ENCODE results near the gene CLDN7.

DNA sequence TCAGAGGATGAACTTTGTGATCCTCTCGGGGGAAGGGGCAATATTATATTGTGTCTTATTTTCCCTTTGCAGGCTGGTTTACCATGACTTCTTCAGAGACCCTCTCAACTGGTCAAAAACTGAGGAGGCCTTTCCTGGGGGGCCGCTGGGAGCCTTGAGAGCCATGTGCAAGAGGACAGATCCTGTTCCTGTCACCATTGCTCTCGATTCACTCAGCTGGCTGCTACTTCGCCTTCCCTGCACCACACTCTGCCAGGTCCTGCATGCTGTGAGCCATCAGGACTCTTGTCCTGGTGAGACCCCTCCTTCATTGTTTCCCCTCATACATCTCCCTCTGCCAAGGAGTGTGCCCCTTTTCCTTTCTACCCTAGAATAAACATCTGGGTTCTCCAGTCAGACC, 7.8 kb downstream of the CLDN7 start:
- TF ChIP-seq, protein P1, sequence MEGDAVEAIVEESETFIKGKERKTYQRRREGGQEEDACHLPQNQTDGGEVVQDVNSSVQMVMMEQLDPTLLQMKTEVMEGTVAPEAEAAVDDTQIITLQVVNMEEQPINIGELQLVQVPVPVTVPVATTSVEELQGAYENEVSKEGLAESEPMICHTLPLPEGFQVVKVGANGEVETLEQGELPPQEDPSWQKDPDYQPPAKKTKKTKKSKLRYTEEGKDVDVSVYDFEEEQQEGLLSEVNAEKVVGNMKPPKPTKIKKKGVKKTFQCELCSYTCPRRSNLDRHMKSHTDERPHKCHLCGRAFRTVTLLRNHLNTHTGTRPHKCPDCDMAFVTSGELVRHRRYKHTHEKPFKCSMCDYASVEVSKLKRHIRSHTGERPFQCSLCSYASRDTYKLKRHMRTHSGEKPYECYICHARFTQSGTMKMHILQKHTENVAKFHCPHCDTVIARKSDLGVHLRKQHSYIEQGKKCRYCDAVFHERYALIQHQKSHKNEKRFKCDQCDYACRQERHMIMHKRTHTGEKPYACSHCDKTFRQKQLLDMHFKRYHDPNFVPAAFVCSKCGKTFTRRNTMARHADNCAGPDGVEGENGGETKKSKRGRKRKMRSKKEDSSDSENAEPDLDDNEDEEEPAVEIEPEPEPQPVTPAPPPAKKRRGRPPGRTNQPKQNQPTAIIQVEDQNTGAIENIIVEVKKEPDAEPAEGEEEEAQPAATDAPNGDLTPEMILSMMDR (IDR thresholded peaks at IDR 0.05): no peak
- TF ChIP-seq POLR2A (IDR thresholded peaks at IDR 0.05) (no peak), POLR2AphosphoS5 (IDR thresholded peaks at IDR 0.05) (no peak)
